GM21619 (cell line): Measurements from ENCODE around the gene ANO3.
"Not testable (repeated sequence)": the region's sequence is repeated elsewhere in the genome, so short reads cannot be mapped to it uniquely, and the experiment has no call there.

ENCODE experiments used
- ATAC-seq: cut with Tn5 transposase; IDR thresholded peaks from one replicate; pipeline ENCODE4 v1.9.1; 2021; ENCODE audit not compliant: unreplicated experiment

Gene ANO3

GRCh38 chr11:26571861-26572654, 240.1 kb downstream of the ANO3 start, which contains the start of gene MUC15:
TSS of gene MUC15 (minus strand) at chr11:26572263. CDS start at chr11:26567094, 5,169 bp downstream.
- no peak for ATAC-seq

- no peak for ATAC-seq
These were observed 241.0 kb downstream of the ANO3 start for GRCh38 chr11:26572770-26573402.

GRCh38 chr11:26573896-26574295, 242.0 kb downstream of the ANO3 start:
- ATAC-seq = no peak

GRCh38 chr11:26575946-26576345, 244.0 kb downstream of the ANO3 start:
- ATAC-seq = no peak

- no peak for ATAC-seq
These were observed 247.2 kb downstream of the ANO3 start for GRCh38 chr11:26578998-26579661.

- no peak for ATAC-seq
These were observed 247.8 kb downstream of the ANO3 start for GRCh38 chr11:26579683-26580082.

GRCh38 chr11:26580929-26581328, 249.0 kb downstream of the ANO3 start:
- ATAC-seq = no peak

GRCh38 chr11:26583550-26583949, 251.6 kb downstream of the ANO3 start:
- ATAC-seq = no peak

GRCh38 chr11:26584818-26585217, 252.9 kb downstream of the ANO3 start:
- ATAC-seq = no peak

GRCh38 chr11:26587073-26587472, 255.1 kb downstream of the ANO3 start:
- no peak for ATAC-seq

GRCh38 chr11:26593691-26594090, 261.8 kb downstream of the ANO3 start:
- no peak for ATAC-seq

- ATAC-seq = not testable (repeated sequence)
These were observed 263.4 kb downstream of the ANO3 start for GRCh38 chr11:26595207-26595865.

GRCh38 chr11:26597049-26597689, 265.2 kb downstream of the ANO3 start:
- ATAC-seq = not testable (repeated sequence)

- ATAC-seq = no peak
These were observed 266.0 kb downstream of the ANO3 start for GRCh38 chr11:26597899-26598298.

GRCh38 chr11:26599425-26599824, 267.5 kb downstream of the ANO3 start:
- no peak for ATAC-seq

- no peak for ATAC-seq
These were observed 268.0 kb downstream of the ANO3 start for GRCh38 chr11:26599876-26600434.

GRCh38 chr11:26607725-26608506, 276.0 kb downstream of the ANO3 start:
- ATAC-seq = no peak

GRCh38 chr11:26608507-26609146, 276.7 kb downstream of the ANO3 start:
- no peak for ATAC-seq

GRCh38 chr11:26613759-26614158, 281.8 kb downstream of the ANO3 start:
- no peak for ATAC-seq
